Activated CD4-positive, alpha-beta T cell treated with anti-CD3 and anti-CD28 coated beads, Interleukin-2, amount 50 U/mL, for 16 hours (primary cell): ENCODE results near the gene MYL11.
"Not testable (repeated sequence)": the region's sequence is repeated elsewhere in the genome, so short reads cannot be mapped to it uniquely, and the experiment has no call there.

Experiments used
- DNase-seq: peaks from one replicate; pipeline ENCODE4 v3.0.0-alpha.2; 2020

Gene MYL11, protein sequence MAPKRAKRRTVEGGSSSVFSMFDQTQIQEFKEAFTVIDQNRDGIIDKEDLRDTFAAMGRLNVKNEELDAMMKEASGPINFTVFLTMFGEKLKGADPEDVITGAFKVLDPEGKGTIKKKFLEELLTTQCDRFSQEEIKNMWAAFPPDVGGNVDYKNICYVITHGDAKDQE

DNA sequence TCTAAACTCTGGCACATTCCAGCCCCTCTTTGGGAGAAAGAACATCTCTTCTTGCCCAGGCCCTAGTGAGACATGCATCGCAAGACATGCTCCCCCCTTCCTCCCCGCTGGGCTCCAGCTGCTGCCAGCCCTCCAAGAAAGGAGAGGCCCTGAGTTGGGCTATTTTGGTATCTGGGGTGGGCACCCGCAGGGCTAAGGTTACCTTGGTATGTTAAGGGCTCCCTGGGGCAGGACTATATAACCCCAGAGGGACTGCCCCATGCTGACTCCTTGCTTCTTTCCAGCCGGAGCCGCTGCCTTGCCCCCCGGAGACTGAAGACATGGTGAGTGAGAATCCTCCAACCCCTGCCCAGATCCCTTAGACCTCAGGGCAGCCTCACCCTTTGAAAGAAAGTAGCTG is at the start of gene MYL11:
MYL11 (plus strand) TSS at position 265 of the 400 bp plus-strand sequence; CDS start at position 321, 56 bp downstream.
- DNase-seq: no peak

DNA sequence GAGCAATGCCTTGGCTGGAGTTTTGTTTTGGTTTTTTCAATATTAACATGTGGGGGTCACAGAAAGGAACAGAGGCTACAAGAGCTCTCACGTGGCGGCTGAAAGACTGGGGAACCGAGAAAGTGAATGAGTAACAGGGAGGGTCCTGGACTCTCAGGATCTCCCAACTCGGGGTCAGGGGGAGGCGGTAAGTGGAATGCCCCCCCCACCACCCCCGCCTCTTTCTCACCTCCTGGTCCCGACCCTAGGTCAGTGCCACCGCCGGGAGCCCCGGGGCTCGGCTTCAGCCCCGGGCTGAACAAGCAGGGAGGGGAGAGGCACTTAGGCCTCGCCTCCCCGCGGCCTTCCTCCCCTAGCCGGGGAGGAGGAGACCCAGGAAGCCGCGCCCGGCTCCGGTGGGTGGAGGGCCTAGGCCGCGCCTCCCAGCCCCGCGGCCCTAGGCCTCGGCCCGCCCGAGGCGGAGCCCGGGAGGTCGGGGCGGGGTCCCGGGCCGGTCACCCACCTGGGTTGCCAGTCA is 40.1 kb upstream of the MYL11 start:
- peak; percentile 88 for DNase-seq

DNA sequence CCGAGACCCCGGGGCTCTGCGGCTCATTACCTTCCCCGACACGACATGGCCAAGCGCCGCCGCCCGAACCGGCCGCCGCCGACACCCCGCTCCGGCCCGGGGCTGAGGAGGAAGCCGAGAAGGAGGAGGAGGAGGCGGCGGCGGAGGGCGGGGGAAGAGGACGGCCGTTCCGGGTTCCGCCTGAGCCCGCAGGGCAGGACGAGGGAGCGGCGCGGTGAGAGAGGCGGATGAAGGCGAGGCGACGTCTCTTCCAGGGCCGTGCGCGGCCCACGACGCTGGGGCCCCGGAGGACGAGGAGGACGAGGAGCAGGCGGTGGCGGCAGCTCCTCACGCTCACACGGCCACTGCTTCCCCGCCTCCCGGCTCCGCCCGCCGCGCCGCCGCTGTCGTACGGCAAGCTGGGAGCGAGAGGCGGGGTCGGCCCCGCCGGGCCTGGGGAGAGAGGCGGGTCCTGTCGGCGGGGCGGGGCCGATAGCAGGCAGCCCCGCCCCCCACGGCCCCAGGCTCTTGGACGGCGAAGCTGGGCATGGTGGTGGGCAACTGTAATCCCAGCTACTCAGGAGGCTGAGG is 39.5 kb upstream of the MYL11 start:
- peak; percentile 87 for DNase-seq

DNA sequence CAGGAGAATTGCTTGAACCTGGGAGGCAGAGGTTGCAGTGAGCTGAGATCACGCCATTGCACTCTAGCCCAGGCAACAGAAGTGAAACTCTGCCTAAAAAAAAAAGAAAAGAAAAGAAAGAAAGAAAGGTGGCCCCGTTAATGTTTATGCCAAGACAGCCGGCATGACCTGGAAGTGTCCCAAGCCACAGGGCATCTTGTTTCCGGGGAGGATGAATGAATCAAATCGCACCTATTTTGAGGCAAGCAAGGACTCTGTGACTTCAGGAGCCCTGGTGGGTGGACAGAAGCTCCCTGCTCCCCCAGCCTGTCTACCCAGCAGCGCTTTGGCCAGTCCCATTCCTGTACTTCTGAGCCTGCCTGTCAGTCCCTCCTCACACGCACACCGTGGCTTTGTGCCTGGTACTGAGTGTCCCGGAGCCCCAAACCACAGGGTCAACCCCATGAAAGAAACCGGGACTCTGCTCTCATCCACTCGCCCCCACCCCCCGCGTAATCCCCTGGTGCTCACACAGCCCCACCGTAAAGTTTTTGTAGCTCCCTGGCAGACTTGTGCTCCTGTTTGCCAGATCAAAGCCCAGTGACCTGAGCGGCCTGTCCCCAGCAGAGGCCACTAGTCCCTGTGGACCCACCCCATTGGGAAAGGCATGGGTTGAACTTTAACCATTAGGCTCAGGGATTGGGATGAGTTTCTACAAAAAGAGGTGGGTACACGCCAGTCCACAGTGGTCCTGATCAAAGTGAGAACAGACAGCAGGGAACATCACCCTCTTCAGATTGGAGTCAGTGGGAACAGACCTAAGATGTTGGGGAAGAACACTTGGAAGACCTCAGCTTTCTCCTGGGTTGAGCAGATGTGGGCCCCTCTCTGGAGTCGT is 38.8 kb upstream of the MYL11 start:
- DNase-seq: no peak

DNA sequence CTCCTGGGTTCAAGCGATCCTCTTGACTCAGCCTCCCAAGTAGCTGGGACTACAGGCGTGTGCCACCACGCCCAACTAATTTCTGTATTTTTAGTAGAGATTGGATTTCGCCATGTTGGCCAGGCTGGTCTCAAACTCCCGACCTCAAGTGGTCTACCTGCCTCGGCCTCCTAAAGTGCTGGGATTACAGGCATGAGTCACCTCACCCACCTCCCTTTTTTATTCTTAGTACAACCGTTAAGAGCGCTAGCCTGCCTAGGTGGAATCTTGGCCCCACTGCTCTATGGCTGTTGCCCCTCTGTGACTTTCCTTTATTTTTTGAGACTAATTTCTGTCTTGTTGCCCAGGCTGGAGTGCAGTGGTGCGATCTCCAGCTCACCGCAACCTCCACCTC is 36.6 kb upstream of the MYL11 start:
- DNase-seq: not testable (repeated sequence)

DNA sequence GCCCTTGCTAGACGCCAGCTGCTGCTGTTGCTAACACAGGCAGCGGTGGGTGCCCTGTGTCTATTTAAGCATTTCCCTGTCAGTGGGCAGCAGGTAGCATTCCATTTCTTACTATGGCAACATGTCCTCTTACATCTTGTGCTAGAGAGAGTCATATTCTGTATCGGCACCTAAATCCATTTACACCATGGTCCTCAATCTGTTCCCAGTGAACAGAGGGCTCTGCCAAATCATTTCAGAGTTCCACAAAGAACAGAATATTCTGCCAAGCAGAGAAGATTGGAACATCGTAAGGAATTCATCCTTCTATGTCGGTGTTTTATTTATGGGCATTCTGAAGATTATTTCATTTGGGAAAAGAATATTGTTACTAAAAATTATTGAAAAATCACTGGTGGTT is 35.9 kb upstream of the MYL11 start:
- not testable (repeated sequence) for DNase-seq

DNA sequence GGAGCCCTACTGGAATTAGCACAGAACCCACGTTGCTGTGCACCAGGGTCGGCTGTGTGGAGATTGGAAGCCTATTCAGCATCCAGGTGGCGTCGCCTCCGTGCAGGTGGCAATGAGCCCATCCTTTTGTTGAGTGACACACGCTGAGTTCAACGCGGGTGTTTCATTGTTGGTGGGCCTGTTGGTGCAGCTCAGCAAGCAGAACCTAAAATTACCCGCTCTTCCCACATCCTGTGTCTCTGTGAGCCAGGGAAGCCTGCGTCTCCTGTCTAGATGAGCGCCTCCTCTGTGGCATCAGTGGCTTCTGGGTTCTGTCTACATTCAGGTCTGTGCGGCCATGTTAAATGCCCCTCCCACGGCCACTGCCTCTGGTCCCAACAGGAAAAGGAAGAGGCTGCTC is 34.0 kb upstream of the MYL11 start:
- no peak for DNase-seq

DNA sequence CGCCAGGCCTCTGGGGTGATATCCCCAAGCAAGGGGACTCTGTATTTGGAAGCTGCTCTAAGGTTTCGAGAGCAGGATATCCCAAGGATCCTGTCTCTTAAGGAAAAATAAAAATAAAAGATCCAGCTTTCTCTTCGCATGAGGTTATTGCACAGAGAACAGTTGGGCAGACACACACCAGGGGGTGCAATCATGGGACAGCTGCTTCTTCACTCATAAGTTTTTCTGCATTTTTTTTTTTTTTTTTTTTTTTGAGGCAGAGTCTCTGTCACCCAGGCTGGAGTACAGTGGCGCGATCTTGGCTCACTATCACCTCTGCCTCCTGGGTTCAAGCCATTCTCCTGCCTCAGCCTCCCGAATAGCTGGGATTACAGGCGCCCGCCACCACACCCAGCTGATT is 32.6 kb upstream of the MYL11 start:
- not testable (repeated sequence) for DNase-seq

DNA sequence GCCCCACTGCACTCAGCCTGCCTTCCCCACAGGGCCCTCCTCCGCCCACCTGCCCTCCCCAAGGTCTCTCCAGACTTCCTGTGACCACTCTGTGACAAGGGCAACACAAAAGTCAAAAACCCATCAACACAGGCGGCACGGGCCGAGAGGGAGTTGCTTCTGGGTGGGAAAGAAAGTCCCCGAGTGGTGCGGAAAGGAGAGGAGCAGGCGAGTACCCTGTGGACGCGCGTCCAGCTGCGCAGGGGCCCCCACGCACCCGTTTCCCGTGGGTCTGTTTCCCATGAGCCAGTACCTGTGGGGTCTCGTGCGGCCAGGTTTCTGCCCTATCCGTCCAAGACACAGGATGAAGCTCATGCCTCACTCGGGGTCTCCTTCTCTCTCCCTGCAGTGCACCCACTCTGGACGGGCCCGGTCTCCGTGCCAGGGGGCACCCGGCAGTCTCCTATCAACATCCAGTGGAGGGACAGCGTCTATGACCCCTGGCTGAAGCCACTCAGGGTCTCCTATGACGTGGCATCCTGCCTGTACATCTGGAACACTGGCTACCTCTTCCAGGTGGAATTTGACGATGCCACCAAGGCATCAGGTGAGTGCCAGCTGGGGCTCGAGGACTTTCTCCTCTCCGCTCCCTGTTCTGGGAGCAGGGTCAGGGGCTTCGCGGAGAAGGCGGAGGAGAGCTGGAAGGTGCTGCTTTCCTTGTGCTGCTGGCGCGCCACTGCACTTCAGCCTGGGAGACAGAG is 31.7 kb upstream of the MYL11 start:
- DNase-seq: no peak

DNA sequence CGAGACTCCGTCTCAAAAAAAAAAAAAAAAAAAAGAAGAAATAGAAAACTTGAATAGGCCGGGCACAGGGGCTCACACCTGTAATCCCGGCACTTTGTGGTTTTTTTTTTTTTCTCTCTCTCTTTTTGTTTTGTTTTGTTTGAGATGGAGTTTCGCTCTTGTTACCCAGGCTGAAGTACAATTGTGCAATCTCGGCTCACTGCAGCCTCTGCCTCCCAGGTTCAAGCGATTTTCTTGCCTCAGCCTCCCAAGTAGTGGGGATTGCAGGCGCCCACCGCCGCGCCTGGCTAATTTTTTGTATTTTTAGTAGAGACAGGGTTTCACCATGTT is 31.1 kb upstream of the MYL11 start:
- DNase-seq: not testable (repeated sequence)

DNA sequence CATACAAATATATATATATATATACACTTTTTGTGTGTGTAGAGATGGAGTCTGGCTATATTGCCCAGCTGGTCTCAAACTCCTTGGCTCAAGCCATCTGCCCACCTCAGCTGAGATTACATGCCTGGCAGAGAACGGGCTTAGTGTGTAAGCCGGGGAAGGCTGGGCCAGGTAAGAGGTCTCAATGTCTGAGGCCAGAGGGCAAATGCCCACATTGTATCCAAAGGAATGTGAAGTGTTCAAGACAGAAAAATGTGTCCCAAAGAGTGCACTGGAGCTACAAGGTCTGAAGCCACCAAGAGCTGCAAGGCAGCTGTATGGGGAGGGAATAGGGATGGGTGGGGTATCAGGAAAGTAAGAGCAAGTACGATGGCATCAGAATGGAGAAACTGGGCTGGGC is 28.3 kb upstream of the MYL11 start:
- no peak for DNase-seq

DNA sequence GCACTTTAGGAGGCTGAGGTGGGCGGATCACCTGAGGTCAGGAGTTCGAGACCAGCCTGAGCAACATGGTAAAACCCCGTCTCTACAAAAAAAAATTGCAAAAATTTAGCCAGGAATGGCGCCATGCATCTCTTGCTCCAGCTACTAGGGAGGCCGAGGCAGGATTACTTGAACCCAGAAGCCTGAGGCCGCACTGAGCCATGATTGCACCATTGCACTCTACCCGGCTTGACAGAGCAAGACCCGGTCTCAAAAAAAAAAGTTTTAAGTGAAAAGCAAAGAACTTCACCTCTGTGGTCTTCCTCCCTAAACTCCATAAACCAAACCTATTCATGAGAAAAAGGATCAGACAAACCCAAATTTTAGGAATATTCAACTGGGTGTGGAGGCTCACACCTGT is 26.5 kb upstream of the MYL11 start:
- no peak for DNase-seq

DNA sequence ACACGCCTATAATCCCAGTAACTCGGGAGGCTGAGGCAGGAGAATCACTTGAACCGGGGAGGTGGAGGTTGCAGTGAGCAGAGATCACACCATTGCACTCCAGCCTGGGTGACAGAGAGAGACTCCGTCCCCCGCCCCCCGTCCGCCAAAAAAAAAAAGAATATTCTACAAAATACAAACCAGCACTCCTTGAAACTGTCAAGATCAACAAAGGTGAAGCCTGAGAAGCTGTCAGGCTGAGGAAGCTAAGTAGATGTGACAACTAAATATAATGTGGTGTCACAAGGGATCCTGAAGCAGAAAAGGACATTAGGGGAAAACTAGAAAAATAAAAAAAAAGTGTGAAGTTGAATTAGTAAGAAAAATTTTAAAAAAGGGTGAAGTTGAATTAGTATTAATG is 25.7 kb upstream of the MYL11 start:
- DNase-seq: no peak

DNA sequence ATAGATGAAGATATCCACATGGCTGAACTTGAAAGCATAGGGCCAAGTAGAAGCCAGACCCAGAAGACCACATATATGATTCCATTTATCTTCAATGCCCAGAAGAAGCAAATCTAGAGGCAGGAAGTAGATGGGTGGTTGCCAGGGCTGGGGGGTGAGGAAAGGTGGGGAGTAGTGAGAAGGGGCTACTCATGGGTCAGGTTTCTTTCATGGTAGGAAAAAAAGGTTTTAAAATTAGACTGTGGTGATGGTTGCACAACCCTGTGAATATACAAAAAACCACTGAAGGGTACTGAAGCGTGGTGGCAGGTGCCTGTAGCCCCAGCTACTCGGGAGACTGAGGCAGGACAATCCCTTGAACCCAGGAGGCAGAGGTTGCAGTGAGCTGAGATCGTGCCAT is 24.9 kb upstream of the MYL11 start:
- DNase-seq: no peak

DNA sequence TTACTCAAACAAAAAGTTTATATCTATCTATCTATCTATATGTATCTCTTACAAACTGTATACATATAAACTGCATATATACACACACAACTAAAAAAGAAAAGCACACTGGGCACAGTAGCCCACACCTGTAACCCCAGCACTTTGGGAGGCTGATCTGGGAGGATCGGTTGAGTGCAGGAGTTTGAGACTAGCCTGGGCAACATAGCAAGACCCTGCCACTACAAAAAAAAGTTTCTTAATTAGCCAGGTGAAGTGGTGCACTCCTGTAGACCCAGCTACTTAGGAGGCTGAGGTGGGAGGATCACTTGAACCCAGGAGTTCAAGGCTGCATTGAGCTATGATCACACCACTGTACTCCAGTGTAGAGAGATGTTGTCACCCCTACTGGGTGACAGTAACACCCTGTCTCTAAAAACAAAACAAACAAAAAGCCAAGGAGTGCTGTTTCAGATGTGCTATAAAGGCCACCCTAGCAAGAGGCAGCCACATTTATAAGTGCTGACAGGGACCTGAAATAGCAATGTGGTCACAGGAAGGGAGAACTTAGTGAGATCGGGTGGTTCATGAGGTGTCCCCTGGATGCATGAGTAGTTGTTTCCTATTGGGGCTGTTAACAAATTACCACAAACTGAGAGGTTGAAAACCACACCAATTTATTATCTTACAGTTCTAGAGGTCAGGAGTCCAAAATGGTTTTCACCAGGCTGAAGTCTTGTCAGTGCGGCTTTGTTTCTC is 24.3 kb upstream of the MYL11 start:
- DNase-seq: peak; percentile 76

DNA sequence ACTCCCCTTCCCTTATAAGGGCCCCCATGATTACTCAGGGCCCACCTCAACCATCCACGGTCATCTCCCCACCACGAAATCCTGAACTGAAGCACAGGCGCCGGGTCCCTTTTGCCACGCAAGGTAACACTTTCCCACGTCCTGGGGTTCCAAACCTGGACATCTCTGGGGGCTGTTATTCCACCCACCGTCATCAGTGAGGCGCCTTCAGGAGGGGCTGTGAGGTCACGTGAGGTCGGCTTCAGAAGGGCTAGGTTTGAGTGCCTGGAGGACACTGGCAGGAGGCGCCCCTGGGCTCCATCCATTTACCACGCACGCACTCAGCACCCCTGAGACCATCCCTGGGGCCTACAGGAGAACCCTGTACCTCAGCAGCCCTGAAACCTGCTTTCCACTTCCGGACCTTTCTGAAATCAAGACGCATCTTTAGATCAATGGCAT is 23.6 kb upstream of the MYL11 start:
- no peak for DNase-seq

DNA sequence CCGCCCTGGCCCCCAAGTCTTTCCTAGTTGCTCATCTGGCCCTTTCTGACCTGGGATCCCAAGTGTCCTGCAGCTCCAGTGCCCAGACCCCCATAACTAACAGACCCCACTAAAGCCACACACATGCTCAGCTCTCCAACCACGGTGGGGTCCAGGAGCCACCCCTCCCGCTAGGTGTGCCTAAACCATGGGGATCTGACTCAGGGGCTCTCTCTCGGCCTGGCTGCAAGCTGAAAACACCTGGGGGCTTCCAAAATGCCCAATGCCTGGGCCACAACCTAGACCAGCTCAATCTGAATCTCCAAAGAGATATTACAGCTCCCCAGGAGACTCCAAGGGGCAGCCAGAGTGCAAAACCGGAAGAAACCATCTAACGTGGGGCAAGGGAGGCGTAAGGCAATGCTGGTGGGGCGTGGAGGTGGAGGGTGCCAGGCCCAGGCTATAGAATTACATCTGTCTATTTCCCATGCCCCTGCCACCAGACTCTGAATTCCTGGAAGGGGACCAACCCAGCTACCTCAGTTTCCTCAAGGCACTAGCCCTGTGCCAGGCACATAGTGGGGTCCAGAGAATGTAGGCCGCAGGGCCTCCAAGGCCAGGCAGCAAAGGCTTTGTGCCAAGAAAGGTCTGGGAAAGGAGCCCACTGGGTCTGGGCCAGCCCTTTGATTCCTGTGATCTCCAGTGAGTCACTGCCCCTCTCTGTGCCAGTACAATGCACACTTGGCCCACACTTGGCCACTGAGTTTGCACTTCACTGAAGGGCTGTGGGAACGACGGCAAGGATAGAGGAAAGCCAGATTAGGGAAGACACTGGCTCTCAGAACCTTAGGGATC is 22.8 kb upstream of the MYL11 start:
- DNase-seq: no peak

DNA sequence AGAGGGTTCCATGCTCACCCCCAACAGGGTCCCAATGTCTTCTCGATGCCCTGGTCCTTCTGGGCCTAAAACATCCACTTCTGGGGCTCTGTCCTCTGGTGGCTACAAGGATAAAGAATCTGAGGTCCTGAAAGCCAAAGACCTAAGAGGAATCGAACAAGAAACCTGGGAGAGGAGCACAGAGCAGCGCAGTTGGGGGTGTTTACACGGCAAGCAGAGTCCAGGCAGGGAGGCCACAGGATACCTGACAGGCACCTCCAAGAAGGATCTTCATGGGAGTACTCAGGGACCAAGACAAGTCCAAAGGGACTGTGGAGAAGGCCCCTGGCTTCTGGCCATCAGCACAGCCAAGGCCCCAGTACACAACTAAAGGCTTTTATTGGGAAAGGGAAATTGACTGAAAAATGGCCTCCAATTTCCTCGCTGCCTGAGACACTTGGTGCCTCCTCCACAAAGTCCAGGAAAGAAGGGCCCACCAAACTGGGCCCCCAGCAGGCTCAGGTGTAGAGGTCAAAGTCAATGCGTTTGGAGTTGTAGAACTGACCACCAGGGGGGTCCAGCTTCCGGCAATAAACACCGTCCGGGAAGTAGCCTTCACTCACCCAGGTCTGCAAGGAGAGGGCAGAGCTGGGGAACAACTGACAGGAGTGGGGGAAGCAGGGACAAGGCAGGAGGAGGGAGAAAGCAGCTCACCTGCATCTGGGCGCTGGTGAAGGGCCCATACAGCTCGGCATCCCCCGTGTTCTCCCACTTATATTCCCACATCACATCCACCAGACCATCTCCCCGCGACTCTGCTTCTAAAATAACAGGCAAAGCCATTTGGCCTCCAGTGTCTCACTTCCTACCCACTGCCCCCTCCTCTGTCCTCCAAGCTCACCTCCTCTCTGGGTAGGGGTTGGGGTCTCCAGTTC is 21.9 kb upstream of the MYL11 start:
- DNase-seq: no peak

DNA sequence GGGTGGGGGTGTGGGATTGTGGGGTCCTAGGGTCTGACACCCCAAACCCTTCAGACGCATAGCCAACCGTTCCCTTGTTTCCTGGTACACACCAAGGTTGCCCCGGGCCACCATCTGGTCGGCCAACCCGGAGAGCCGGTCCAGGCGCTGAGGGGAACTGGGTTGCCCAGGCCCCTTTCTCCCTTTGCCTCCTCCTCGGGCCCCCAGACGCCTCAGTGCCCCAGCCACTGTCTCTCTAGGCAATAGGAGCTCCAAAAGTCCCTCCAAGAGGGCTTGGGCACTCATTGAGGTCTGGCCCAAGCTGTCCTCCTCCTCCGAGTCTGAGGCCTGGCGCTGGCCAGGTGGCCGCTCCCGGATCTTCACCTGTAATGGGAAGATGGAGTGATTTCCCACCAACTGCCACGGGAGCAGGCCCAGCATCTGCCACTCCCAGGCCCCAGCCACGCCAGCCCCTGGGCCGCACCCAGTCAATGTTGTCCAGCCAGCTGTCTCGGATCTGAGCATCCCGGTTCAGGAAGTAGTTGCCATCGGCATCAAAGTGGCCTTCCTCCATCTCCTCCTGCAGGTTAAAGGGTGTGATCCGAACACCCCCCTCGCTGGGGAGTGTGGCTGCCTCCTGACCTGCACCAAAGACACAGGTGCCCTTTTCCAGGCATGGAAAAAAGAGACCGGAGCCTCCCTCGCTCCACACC is 21.0 kb upstream of the MYL11 start:
- DNase-seq: no peak
